ENCODE data around the gene RANBP3L.

RANBP3L gene

DNA sequence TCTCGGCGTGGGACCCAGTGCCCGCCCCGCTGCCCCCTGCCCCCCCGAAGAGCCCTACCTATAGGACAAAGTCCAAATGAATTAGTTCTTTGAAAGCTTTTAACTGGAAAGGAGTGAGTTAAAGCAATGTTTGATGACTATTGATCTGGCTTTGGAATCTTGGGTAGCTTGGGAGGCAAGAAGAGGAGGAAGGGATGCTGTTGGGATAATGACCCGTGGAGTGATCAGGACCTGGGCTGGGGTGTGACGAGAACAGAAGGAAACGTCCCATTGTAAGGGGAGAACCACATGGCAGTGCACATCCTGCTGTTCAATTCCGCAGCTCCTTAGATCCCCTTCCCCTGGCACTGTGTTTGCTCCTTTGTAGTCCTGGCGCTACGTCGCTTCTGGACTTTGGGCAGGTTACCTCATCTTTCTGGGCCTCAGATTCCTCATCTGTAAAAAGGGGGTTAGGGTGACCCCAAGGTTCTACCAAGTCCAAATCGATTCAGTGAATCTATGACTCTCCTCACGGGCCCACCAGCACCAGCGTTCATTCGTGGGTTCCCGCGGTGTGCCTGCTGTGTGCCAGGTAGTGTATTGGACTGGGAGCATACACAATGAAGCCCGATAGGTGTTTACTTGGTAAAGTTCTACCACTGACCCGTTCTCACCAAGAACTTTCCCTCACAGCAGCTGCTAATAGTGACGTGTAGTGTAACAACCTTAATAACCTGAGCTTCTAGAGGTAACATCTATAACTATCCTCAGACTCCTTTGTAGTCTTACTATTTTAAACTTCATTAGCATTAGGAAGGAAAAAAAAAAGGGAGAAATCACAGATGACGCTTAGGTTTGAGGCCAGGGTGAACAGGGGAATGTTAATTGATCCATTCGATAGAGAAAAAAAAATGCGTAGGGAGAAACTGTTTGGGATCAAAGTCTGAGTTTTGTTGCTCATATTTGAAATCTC is 58.9 kb downstream of the RANBP3L start:
- DNase-seq: no peak

DNA sequence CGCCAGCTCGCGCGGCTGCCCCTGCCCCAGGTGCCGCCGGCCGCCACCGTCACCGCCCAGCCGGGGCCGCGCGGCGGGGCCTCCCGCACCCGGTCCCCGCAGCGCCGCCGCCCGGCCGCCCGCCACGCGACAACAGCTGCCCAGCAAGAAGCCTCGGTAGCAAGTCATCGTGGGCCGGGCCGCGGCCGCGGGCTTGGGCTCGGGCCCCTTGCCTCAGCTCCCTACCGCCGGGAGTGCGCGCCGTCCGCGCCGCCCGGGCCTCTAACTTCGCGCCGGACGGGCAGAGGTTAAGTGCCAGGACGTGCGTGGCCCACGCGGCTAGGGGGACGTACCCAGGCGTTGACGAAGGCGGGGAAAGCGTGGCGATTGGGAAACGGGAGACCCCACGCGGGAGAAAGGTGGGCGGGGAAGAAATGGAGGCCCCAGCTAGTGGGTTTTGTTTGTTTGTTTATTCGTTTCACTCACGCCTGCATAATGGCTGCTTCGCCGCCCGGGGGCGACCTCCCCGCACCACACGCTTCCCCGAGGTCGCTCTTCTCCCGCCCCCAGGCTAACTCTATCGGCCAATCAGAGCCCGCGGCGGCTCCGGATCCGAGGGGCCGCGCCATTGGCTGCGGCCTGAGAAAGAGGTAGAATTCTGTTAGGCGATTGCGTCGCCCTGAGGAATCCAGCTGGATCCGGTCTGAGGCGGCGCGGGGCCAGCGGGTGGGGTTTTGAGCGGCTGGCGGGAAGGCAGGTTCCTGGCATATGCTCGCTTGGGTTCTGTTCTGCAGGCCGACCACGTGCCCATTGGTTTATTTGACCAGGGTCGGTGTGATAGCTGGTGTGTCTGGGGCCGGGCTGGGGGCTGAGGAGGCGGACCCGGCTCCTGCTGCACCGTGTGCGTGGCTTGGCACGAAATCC is 59.8 kb downstream of the RANBP3L start, which contains the start of gene NADK2:
Gene NADK2 (minus strand): TSS at position 295 of the 903 bp plus-strand sequence. CDS start 127 bp downstream, at position 168.
- DNase-seq: peak; percentile 96 to 97

DNA sequence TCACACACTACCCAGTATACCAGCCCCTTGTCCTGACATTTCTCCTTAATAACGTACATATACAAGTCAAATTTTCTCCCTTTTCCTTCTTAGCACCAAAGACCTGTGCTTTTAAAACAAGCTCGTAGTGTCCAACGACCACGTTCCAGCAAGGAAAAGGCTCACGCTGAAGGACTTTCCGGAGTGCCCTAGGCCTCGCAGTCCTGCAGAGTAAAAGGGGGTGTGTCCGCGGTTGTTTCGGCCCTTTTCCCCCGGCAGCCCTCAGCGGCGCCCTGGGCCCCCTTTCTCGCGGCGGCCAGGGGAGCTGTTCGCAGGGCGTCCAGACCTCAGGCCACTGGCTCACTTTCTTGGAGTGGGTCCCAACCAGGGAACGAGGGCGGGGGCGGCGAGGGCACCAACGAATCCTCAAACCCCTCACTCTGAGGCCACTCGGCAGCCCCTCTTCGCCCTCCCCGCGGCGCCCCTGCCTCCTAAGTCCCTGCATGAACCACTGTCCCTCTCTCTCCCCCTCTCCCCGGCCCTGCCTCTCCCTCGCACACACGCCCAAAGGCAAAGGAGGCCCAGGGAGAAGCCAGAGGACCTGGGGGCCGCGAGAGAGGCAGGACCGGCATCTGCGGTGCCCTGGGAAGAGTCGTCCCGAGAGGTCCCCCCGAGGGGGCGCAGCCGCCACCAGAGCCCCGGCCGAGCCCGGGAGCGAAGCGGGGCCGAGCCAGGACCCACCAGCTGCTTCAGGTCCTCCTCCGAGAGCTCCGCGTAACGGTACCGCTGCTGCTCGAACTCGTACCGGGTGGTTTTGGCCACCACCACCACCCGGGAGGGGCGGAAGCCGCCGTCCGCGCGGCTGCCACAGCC is 60.7 kb downstream of the RANBP3L start:
- peak; percentile 19 to 36 for DNase-seq

DNA sequence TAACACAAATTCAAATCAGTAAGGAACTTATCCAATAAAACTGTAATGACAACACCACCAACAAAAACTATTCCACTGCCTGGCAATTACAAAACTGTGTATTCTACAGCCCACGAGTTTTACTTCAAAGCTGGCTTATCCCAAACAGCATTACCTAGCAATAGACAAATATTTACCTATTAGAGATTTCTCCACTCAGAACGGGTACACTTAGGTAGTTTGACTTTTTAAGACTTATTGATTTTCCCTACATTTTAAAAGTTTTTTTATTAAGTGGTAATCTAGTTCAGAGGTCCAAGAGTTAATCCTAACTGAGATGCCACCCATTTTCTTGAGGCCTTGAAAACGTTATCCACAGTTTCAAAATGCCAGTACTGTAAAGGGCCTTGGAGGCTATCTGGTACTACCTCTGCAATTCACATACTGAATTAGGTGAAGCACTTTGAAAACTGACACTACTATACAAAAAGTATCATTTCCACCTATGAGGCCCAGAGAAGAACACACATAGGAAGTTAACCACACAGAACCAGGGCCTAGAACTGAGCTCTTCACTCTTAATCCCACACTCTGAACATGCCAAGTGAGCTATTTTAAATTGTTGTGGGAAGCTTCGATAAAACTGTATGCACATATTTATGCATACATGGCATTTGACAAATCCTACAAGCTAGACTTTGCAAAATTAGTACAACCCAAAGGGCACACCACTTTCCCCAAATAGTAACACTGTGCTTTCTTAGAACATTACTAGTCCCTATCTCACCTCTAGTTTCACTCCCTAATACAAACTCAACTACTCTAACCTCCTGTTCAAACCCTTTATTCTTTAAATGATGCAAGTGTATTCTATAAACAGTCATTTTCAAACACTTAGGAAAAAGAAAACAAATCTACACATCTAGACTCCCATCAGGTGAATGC is 62.1 kb downstream of the RANBP3L start:
- DNase-seq: no peak

DNA sequence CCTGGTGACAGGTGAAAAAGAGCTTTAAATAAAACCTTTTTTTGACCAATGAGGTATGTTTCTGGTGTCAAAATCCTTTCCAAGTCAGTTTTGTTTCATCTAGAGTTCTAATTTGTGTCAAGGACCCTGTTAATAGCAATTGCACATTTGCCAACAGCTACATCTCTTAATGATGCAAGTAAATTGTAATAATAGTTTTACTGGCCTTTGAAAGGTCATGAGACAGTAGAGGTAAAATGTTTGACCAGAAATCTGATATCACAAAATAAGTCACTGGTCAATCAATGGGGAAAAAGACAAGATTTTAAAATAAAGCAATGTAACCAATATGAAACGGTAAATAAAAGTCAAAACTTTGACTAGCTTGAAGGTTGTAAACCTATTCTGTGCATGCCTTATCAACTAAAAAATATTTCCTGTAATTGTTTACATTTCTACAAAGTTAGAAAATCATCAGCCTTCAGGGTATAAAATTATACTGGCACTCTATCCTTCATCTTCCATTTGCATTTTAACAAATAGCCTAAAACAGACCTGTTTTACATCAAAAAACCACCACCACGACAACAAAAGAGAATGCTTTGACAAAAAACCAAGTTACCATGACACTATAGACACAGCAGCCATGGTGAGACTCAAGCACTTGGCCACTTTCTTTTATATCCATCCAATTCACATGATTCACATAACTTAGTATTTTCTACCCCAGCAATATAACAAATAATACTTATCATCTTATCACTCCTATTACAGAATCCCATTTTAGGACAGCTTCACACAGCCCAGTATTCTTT is 63.0 kb downstream of the RANBP3L start:
- DNase-seq: no peak

DNA sequence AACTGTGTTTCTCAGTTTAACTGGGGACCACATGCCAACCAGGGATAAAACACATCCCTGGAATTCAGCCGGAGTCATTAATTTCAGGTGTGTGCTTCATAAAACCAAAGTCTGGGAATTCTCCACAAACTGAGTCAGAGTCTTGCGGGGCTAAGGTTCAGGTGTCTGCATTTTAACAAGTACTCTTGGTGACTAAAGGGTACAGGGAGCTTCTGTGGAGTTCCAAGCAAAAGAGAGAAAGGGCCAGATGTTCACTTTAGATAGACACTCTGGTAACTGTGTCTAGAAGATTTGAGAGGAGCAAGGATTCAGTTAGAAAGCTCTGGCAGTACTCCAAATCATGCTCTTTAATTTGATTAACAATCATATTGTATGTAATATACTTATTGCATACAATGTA is 64.0 kb downstream of the RANBP3L start:
- no peak for DNase-seq

DNA sequence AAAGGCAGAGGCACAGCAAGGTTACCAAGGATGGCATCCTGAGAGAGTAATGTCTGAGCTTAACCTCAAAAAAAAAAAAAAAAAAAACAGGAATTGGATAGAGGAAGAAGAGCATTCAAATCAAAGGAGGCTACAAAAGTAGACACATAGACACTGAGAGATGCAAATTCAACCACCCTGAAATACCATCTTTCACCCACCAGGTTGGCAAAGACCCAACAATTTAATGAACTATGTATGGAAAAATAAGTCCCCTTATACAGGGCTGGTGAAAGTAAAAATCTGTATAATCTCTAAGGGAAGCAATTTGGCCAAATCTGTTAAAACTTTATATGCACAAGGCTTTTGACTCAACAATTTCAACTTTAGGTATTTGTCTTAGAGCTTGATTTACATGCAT is 64.9 kb downstream of the RANBP3L start:
- DNase-seq: peak in 1 of 2 donors; percentile 35

DNA sequence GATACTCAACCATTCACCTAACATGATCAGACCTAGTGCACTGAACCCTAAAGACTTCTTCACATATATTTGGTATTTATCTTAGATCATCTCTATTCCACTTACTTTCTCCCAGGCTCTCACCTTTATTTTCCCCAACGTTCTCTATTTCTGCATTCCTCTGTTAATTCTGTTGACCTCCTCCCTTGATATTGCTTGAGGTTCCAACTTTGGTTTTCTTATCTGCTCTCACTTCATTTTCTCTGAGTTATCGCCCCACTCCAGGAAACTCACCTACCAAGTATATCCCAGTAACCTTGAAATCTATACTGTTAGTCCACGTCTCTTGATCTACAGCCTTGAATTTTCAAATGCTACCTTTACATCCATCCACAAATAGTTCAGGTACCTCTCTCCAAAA is 69.2 kb downstream of the RANBP3L start:
- DNase-seq: no peak

DNA sequence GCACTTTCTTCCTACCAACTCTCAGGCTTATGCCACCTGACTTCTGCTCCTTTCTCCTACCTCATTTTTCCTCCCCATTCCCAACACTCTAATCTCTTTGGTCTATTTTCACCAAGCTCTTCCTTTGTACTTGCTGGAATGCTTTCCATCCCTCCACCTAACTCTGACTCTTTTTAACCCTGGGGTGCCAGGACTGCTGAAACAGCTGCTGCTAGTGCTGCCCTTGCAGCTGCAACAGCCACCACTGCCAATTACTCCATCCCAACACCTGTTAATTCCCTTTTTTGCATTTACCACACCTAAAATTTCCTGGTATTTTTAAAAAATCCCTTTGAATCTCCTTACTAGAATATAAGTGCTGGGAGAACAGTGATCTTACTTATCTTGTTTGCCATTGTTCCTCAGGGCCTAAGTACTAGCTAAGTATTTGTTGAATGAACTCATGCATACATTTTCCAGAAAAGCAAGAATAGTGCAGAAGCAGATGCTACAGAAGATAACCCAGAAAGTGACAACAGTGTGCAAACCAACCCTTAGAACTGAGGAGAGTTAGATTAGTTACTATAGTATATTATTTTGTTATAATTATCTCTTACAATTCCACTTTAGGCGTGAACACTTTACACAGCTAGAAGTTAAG is 71.4 kb downstream of the RANBP3L start:
- DNase-seq: no peak

DNA sequence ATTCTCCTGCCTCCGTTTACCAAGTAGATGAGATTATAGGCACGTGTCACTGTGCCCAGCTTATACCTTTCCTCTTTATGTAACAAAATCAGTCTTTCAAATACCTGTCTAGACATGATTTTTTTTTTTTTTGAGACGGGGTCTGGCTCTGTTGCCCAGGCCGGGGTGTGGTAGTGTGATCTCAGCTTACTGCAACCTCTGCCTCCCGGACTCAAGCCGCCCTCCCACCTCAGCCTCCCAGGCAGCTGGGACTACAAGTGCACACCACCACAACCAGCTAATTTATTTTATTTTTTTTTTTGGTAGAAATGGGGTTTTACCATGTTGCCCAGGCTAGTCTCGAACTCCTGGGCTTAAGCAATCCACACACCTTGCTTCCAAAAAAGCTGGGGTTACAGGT is 73.2 kb downstream of the RANBP3L start:
- DNase-seq: no peak

DNA sequence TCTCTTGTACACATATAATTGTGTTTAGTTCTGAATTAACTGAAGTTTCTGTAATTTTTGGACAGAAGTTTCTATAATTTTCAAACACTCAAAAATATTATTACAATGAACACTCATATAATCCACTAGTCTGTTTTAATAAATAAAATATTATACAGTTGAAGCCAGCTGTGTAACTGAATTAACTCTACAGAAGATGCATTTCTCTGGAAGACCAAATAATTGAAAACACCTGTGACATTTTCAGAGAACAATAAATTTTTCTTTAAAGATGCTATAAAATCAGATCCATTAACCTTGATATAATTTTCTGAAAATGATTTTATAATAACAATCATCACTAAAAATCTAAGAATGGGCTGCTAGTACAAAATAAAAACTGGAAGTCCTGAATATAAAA is 74.7 kb downstream of the RANBP3L start:
- DNase-seq: no peak

DNA sequence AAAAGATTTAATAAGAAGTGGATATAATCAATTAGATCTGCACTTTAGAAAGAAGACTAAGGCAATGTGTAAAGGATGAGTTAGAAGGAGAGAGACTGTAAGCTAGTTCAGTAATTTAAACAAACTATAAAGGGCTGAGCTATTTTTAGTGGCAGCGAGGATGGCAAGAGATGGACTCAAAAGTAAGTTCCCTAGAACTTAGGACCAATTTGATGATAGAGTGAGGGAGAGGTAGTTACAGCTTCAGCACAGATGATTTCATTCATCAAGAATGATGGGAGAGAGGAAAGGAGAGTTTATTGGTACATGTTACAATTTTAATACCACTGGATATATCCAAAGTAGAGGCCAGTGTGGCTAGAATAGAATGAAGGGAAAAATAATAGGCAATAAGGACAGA is 79.1 kb downstream of the RANBP3L start:
- DNase-seq: no peak

DNA sequence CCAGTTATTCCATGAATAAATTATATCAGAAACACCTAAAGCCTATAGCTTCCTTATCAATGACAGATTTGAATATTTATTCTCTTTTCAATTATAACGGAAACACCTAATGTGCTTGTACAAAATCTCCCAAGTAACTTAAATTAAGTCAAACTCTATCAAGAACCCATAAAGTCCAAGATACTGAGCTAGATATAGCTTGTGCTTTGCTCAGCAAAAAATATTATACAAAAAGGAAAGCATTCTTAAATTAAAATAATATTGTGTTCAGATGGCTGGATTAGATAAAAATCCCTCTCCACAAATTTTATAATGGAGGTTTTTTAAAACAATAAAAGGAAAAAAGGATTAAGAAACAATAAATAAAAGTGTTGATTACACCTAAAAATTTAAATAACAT is 83.7 kb downstream of the RANBP3L start:
- DNase-seq: no peak

DNA sequence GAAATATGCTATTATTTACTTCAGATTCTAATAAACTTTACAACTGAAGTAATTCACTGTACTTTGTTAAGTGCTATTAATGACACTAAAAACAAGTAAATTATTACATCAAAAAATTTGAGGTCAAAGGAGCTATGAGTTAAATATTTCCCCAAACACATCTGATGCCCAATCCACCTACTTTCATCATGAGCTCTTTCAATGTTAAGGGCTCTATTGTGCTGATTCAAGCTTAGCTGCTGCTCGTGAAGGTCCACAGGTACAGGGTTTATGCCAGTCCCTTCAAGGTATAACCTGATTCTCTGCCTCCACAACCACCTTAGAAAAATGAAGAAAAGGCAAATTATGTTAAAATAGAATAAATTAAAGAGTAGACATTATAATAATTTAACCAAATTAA is 84.1 kb downstream of the RANBP3L start:
- DNase-seq: no peak

DNA sequence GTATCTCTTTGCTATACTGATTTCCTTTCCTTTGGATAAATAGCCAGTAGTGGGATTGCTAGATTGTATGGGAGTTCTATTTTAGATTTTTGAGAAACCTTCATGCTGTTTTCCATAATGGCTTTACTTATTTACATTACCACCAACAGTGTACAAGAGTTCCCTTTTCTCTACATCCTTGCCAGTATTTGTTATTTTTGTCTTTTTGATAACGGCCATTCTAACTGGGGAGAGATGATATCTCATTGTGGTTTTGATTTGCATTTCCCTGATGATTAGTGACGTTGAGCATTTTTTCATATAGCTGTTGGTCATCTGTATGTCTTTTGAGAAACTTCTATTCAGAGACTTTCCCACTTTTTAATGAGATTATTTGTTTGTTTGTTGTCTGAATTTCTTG is 85.8 kb downstream of the RANBP3L start:
- DNase-seq: no peak

DNA sequence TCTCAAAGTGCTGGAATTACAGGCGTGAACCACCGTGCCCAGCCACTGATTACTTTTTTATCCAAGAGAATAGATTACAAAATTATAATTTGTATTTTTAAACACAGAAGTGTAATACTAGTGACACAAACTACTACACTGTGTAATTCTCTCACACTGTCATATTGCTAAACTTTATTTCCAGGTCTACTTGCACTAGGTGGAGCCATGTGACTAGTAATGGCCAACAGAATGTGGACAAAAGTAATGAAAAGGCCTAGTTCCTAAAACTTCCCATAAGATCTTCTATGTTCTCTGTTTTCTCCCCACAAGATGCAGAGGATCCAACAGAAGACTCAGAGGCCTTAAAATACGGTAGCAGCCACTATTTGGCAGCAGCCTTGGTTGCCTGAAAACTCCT is 87.3 kb downstream of the RANBP3L start:
- no peak for DNase-seq

DNA sequence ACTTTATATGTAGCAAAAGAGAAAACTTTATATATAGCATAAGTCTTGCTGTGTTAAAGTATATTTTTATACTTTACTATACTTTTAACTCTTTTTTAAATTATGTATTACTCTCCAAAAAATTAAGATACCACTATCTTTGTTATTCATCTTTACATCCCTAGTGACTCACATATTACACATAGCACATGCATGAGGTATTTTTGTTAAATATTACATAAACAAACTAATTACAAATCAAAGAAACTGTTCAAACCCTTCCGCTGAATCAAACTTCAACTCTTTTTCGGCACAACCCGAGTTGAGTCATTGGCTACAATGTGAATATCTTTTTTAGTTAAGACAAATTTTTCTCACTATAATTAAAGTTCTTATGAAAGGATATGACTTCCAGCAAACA is 92.0 kb downstream of the RANBP3L start:
- DNase-seq: no peak

DNA sequence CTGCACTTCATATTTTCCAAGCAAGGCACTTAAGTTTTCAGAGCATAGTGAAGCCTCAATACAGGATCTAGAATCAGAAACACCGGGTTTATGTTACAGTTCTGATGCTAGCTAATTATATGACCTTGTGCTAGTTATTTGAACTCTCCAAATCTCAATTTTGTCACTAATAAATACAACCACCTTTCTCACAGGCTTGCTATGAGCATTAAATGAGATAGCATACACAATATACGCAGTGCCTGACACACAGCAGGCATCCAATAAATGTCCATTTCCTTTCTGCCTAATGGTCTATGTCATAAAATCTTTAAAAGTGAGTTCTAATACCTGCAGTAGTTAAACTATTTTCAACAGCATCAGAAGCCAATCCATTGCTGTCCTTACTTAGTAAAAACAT is 92.9 kb downstream of the RANBP3L start:
- no peak for DNase-seq

DNA sequence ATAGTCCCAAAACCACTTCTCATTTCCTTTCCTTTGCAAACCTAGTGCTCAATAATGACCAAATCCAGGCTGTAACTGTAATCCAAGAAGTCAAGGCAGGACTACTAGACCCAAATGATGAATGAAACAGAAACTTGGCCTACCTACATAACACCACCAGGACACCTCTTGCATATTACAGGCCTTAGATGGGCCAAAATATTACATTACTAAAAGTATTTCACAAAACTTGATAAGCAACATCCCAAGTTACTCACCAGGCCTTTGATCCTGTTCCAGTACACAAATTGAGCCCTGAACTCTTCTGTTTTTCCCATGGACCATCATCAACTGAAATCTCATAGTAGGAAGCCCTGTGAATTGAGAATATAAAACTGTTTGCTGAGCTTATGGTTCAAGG is 94.8 kb downstream of the RANBP3L start:
- DNase-seq: no peak

DNA sequence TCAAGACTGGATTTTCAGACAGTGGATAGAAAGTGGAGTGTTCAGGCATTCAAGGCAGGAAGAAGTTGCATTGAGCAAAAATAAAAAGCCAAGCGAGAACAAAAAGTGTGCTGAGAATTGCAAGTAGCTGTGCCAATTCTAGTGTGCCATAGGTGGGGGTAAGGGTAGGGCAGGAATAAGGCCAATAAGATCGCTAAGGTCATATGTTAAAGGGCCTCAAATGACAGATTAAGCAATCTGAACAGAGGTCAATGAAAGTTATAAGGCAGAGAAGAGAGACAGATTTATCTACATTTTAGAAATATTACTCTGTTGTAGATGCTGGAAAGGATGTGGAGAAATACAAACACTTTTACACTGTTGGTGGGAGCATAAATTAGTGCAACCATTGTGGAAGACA is 96.4 kb downstream of the RANBP3L start:
- DNase-seq: no peak

All from inflammatory macrophage (primary cell).